GM13977 (cell line): ENCODE data around the gene C2orf76.
"Not testable (repeated sequence)": the region's sequence is repeated elsewhere in the genome, so short reads cannot be mapped to it uniquely, and the experiment has no call there.

Source experiments
- DNase-seq: peaks from one replicate; pipeline ENCODE4 v3.0.0; 2012; ENCODE audit warnings: low spot score
- CTCF ChIP-seq: IDR thresholded peaks from 2 replicates; pipeline ENCODE4 v1.5.1; 2012; ENCODE audit warnings: mild to moderate bottlenecking, control low read depth; ENCODE audit not compliant: insufficient read depth; ENCODE audit errors: extremely low read depth, missing control alignments
- in situ Hi-C: fragments of 300-500 bp; cut with MboI; formaldehyde crosslinking; loops from one replicate; pipeline ENCODE4 v1.12.0; 2022; ENCODE audit warnings: low sequenced_read_pairs, low pct_unique_long_range_greater_than_20kb, mixed read lengths, inconsistent platforms; ENCODE audit not compliant: unreplicated experiment

The C2orf76 gene

GRCh38 chr2:119279666-119280065, 87.0 kb downstream of the C2orf76 start:
- no peak for DNase-seq
- no peak for TF ChIP-seq CTCF
- in situ Hi-C loops, result loop anchor here (25.0 kb wide), 1 partner anchor 392 kb away; no protein-coding TSS in a partner anchor

GRCh38 chr2:119278946-119279345, 87.7 kb downstream of the C2orf76 start:
- TF ChIP-seq CTCF, result no peak
- in situ Hi-C loops, result loop anchor here (25.0 kb wide), 1 partner anchor 392 kb away; no protein-coding TSS in a partner anchor
- no peak for DNase-seq

- in situ Hi-C loops, result loop anchor here (25.0 kb wide), 1 partner anchor 391 kb away; no protein-coding TSS in a partner anchor
- not testable (repeated sequence) for DNase-seq
Measured at GRCh38 chr2:119278385-119278784, 88.2 kb downstream of the C2orf76 start.

- in situ Hi-C loops, result loop anchor here (25.0 kb wide), 1 partner anchor 390 kb away; no protein-coding TSS in a partner anchor
- no peak for TF ChIP-seq CTCF
- DNase-seq, result no peak
Measured at GRCh38 chr2:119276864-119277263, 89.8 kb downstream of the C2orf76 start.

- in situ Hi-C loops, result no loop called here
- DNase-seq, result no peak
- no peak for TF ChIP-seq CTCF
Measured at GRCh38 chr2:119267604-119268003, 99.0 kb downstream of the C2orf76 start.

GRCh38 chr2:119266091-119266589, 100.5 kb downstream of the C2orf76 start:
- in situ Hi-C loops, result no loop called here
- no peak for TF ChIP-seq CTCF
- no peak for DNase-seq

GRCh38 chr2:119265693-119266066, 101.0 kb downstream of the C2orf76 start:
- in situ Hi-C loops, result no loop called here
- no peak for TF ChIP-seq CTCF
- DNase-seq, result no peak
